Activated CD8-positive, alpha-beta memory T cell treated with anti-CD3 and anti-CD28 coated beads for 4 hours (primary cell): Measurements from ENCODE around the gene CLCNKB.
"Not testable (repeated sequence)": the region's sequence is repeated elsewhere in the genome, so short reads cannot be mapped to it uniquely, and the experiment has no call there.

Experiments used
- DNase-seq, 2 donors: peaks; one replicate each; pipeline ENCODE4 v3.0.0-alpha.2; 2020; ENCODE audit warnings: low read depth in 2 of 2

Gene CLCNKB

GRCh38 chr1:16058394-16059120 lies 15.0 kb downstream of the CLCNKB start:
- DNase-seq: not testable (repeated sequence)

GRCh38 chr1:16061266-16061665 lies 17.7 kb downstream of the CLCNKB start:
- DNase-seq: no peak

- not testable (repeated sequence) for DNase-seq
These were observed 18.6 kb downstream of the CLCNKB start for GRCh38 chr1:16061989-16062686.

- DNase-seq: not testable (repeated sequence)
These were observed 19.1 kb downstream of the CLCNKB start for GRCh38 chr1:16062687-16063075.

GRCh38 chr1:16063226-16063829 lies 19.7 kb downstream of the CLCNKB start:
- no peak for DNase-seq

- DNase-seq: no peak
These were observed 20.3 kb downstream of the CLCNKB start for GRCh38 chr1:16063921-16064320.

- DNase-seq: no peak
These were observed 21.1 kb downstream of the CLCNKB start for GRCh38 chr1:16064536-16065268.

- DNase-seq: no peak
These were observed 21.6 kb downstream of the CLCNKB start for GRCh38 chr1:16065269-16065576.

GRCh38 chr1:16066245-16066644 lies 22.7 kb downstream of the CLCNKB start:
- no peak for DNase-seq

- DNase-seq: no peak
These were observed 23.7 kb downstream of the CLCNKB start for GRCh38 chr1:16067127-16067768.

GRCh38 chr1:16067933-16068332 lies 24.4 kb downstream of the CLCNKB start:
- no peak for DNase-seq

- no peak for DNase-seq
These were observed 25.0 kb downstream of the CLCNKB start for GRCh38 chr1:16068356-16069270.

GRCh38 chr1:16070640-16071355 lies 27.2 kb downstream of the CLCNKB start:
- DNase-seq: no peak

- no peak for DNase-seq
These were observed 28.0 kb downstream of the CLCNKB start for GRCh38 chr1:16071614-16072013.

- DNase-seq: no peak
These were observed 28.5 kb downstream of the CLCNKB start for GRCh38 chr1:16072095-16072494.

- DNase-seq: no peak
These were observed 29.3 kb downstream of the CLCNKB start for GRCh38 chr1:16072616-16073484.

GRCh38 chr1:16073490-16074119 lies 30.0 kb downstream of the CLCNKB start, which contains the start of gene FAM131C:
Gene FAM131C (minus strand): TSS chr1:16073651. CDS start chr1:16073442, 209 bp downstream.
- no peak for DNase-seq

- DNase-seq: no peak
These were observed 30.6 kb downstream of the CLCNKB start for GRCh38 chr1:16074217-16074616.
